Measurements from ENCODE around the gene SEMA3E. TPM values are rescaled to one million over a fixed set of nuclear protein-coding genes. Genes with fewer than 3 reads are reported as not detected.

The SEMA3E gene
- total RNA-seq, 4 donors from 2014 or later, result 22.1 to 42.6 (median 25.0) TPM

DNA sequence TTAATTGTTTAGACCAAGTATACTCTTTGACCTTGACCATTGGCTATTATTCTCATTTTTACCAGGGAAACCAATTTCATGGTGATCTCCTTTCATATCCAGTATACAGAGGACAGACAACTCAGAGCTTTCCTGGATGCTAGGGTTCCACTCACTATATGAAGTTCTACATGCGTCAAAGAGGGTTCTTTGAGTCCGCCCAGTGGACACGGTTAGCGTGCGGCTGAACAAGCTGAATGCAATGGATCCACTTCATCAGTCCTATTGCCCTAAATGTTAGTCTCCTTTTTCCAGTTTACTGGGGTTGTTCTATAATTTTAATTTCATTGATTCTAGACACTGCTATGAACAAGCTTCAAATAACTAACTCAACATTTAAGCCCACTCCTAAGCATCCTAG, 323.9 kb downstream of the SEMA3E start:
- TF ChIP-seq CTCF (IDR thresholded peaks at IDR 0.05) (no peak), POLR2AphosphoS5 (IDR thresholded peaks at IDR 0.05) (no peak), POLR2A (IDR thresholded peaks at IDR 0.05) (no peak), EP300 (IDR thresholded peaks at IDR 0.05) (no peak)
- H3K27ac ChIP-seq, result no peak overlapping the region
- no peaks in the 10 kb centered on the region for H3K27me3 ChIP-seq
- H3K4me3 ChIP-seq, result no peak overlapping the region
- H3K36me3 ChIP-seq, result no peaks in the 10 kb centered on the region
- WGBS, 2 donors (ENCODE audit: low coverage in 1 of 2), result 100% methylated on average over 4 of the region's 5 CpGs; no CpG with 5 or more reads in 1 of the 2 donors
- H3K4me1 ChIP-seq, result no peaks in the 10 kb centered on the region
- ATAC-seq, result no peak
- no peaks in the 10 kb centered on the region for H3K9me3 ChIP-seq

DNA sequence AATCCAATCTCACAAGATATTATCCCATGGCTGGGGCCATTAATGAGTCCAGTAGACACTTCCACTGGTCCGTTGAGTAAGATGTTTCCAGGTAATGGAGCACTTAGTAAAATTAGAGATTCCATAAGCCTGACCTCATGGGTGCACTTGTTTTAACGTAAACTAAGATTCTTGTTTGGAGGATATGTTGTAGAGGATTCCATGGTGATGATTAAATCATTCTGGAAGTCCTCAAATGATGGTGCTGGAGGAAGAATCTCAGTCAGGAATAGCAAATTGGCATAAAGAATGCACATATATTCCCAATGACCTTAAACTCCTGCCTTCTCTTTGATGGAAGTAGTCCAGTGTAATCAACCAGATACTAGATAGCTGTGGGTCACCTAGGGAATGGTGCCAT, 324.3 kb downstream of the SEMA3E start:
- Histone ChIP-seq H3K4me1 (no peaks in the 10 kb centered on the region), H3K9me3 (no peaks in the 10 kb centered on the region), H3K4me3 (no peak overlapping the region), H3K36me3 (no peaks in the 10 kb centered on the region), H3K27ac (no peak overlapping the region), H3K27me3 (no peaks in the 10 kb centered on the region)
- TF ChIP-seq POLR2AphosphoS5 (IDR thresholded peaks at IDR 0.05), result no peak
- TF ChIP-seq EP300 (IDR thresholded peaks at IDR 0.05), result no peak
- no peak for TF ChIP-seq POLR2A (IDR thresholded peaks at IDR 0.05)
- TF ChIP-seq CTCF (IDR thresholded peaks at IDR 0.05), result no peak
- 47 to 52% methylated on average over 2 of the region's 2 CpGs for WGBS, 2 donors (ENCODE audit: low coverage in 1 of 2)
- ATAC-seq, result no peak

- ATAC-seq, result no peak
- Histone ChIP-seq H3K27me3 (no peaks in the 10 kb centered on the region), H3K27ac (no peak overlapping the region), H3K4me3 (no peak overlapping the region), H3K4me1 (no peaks in the 10 kb centered on the region), H3K36me3 (no peaks in the 10 kb centered on the region), H3K9me3 (no peaks in the 10 kb centered on the region)
- 53 to 71% methylated on average over 1 of the region's 1 CpG for WGBS, 2 donors (ENCODE audit: low coverage in 1 of 2)
- TF ChIP-seq CTCF (IDR thresholded peaks at IDR 0.05) (no peak), EP300 (IDR thresholded peaks at IDR 0.05) (no peak), POLR2A (IDR thresholded peaks at IDR 0.05) (no peak)
Measured at GRCh38 chr7:83321011-83321410, 327.9 kb downstream of the SEMA3E start.

DNA sequence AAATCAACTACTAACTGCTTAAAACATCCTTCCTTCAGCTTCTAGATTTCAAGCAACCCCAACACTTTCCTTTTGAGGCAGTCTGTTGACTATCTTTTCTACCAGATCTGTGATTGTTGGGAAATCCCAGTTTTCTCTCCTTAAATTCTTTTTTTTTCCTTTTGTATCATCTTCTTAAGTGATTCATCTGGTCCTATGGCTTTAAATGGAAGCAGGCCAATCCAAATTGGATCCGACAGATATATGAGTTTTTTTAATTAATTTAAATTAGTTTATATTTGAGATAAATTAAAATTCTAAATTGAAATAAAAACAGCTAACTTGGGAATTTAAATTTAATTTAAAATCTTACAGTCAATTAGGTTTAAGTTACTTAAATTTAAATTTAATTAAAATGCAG, 335.0 kb downstream of the SEMA3E start:
- no peaks in the 10 kb centered on the region for H3K4me1 ChIP-seq
- no peaks in the 10 kb centered on the region for H3K36me3 ChIP-seq
- no peak overlapping the region for H3K27ac ChIP-seq
- 83 to 100% methylated on average over 1 of the region's 1 CpG for WGBS, 2 donors (ENCODE audit: low coverage in 1 of 2)
- no peaks in the 10 kb centered on the region for H3K27me3 ChIP-seq
- no peak for TF ChIP-seq POLR2A (IDR thresholded peaks at IDR 0.05)
- TF ChIP-seq EP300 (IDR thresholded peaks at IDR 0.05), result no peak
- no peak for TF ChIP-seq CTCF (IDR thresholded peaks at IDR 0.05)
- TF ChIP-seq POLR2AphosphoS5 (IDR thresholded peaks at IDR 0.05), result no peak
- no peaks in the 10 kb centered on the region for H3K9me3 ChIP-seq
- H3K4me3 ChIP-seq, result no peak overlapping the region
- ATAC-seq, result no peak

Small RNA genes lying within 50 kb of the gene (small RNA-seq; reads per million reads assigned to genes)
- 0 reads per million in 4 donors for gene AC079987.1
